ENCODE measurements around the gene CFAP20DC. TPM values are rescaled to one million over a fixed set of nuclear protein-coding genes. Genes with fewer than 3 reads are reported as not detected.
A peak's percentile ranks its signal among the peaks of the same experiment; 100 is the strongest.

Gene CFAP20DC
- total and polyA plus RNA-seq, 10 of the 15 experiments (the other 5 are each of a cell fraction or from before 2014, with no cell fraction given) = 0.53 to 11.6 (median 2.0) TPM

DNA sequence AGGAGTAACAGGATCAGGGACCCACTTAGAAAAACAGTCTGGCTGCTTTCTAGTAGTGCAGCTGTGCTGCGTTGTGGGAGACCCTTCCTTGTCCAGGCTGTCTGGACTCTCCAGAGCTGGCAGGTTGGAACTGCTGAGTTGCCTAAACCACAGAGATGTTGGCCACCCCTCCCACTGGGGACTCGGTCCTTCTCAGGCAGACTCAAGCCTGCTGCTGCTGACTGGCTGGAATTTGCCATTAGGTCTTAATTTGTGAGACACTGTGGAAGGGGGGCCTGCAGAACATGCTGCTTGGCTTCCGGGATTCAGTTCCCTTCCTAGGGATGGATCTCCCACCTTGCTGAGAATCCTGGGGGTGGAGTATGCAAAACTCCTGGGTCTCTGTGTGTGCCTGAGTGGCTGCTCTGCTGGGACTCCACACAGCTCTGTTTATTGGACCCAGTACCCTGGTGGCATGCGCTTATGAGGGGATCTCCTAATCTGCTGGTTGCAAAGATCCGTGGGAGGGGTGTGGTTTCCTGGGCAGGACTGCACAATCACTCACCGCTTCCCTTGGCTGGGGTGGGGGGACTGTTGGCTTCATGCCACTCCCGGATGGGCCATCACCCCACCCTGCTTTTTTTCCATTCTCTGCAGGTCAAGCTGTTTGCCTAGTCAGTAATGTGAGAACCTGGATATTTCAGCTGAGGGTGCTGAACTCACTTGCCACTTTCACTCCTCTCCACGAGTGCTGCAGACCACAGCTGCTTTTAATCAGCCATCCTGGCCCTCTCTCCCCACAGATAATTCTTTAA, 150.5 kb downstream of the CFAP20DC start (continued):
- TF ChIP-seq, protein P1, sequence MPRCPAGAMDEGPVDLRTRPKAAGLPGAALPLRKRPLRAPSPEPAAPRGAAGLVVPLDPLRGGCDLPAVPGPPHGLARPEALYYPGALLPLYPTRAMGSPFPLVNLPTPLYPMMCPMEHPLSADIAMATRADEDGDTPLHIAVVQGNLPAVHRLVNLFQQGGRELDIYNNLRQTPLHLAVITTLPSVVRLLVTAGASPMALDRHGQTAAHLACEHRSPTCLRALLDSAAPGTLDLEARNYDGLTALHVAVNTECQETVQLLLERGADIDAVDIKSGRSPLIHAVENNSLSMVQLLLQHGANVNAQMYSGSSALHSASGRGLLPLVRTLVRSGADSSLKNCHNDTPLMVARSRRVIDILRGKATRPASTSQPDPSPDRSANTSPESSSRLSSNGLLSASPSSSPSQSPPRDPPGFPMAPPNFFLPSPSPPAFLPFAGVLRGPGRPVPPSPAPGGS (IDR thresholded peaks at IDR 0.05; ENCODE audit: borderline replicate concordance, insufficient read depth, low read depth, low read length, poor library complexity, severe bottlenecking) = peak; percentile 27
- TF ChIP-seq BCL11A (IDR thresholded peaks at IDR 0.05; ENCODE audit: low read depth, low read length) (peak; percentile 62), NR2F1 (conservative IDR thresholded peaks at IDR 0.05) (peak; percentile 68), EP300 (IDR thresholded peaks at IDR 0.05; ENCODE audit: borderline replicate concordance in 1 of 2, control insufficient read depth in 1 of 2, low read depth in 2 of 2, low read length in 2 of 2) (peak; percentile 23 to 52; a peak in 2 of 4 replicates), ETV6 (conservative IDR thresholded peaks at IDR 0.05 in 1 of 2, IDR thresholded peaks at IDR 0.05 in 1 of 2; ENCODE audit: borderline replicate concordance in 1 of 2, low read depth in 1 of 2) (no peak), SMAD1 (IDR thresholded peaks at IDR 0.05; ENCODE audit: low read depth, partially characterized antibody) (peak; percentile 75), POU2F2 (IDR thresholded peaks at IDR 0.05; ENCODE audit: borderline replicate concordance, low read depth, low read length) (peak; percentile 35; the same call in 1 of the 3 replicates), KDM1A (IDR thresholded peaks at IDR 0.05; ENCODE audit: borderline replicate concordance) (no peak), FOXM1 (IDR thresholded peaks at IDR 0.05; ENCODE audit: low read depth, low read length) (peak; percentile 23; the same call in 1 of the 2 replicates), BHLHE40 (IDR thresholded peaks at IDR 0.05; ENCODE audit: borderline replicate concordance in 1 of 2, low read depth in 2 of 2, low read length in 1 of 2) (peak in 1 of 2 experiments; percentile 70; a peak in 1 of 4 replicates), ZNF274 (IDR thresholded peaks at IDR 0.05; ENCODE audit: insufficient read depth, insufficient read length) (no peak), NBN (IDR thresholded peaks at IDR 0.05) (peak; percentile 65; the same call in 1 of the 2 replicates)
